Stimulated activated effector memory CD8-positive, alpha-beta T cell treated with anti-CD3 and anti-CD28 coated beads, Interleukin-12 subunit alpha, Interleukin-12 subunit beta, amount 100 ng/mL, for 72 hours (primary cell): ENCODE results near the gene NFASC.

Source experiments
- ATAC-seq: fragments of 150-1000 bp; cut with Tn5 transposase; 2 replicates; pipeline ENCODE4 v1.10.0; 2021
- DNase-seq, 2 donors: peaks; one replicate each; pipeline ENCODE4 v3.0.0; 2021 to 2022; ENCODE audit warnings: low spot score in 2 of 2
- H3K27ac Mint-ChIP-seq: one replicate; pipeline ENCODE4 v1.8.0; 2022; ENCODE audit warnings: mild to moderate bottlenecking, mixed read lengths
- H3K36me3 Mint-ChIP-seq: one replicate; pipeline ENCODE4 v1.8.0; 2022; ENCODE audit warnings: mild to moderate bottlenecking, mixed read lengths
- H3K4me1 Mint-ChIP-seq: one replicate; pipeline ENCODE4 v1.8.0; 2022; ENCODE audit warnings: mixed read lengths
- H3K4me3 Mint-ChIP-seq: one replicate; pipeline ENCODE4 v1.8.0; 2022; ENCODE audit warnings: mild to moderate bottlenecking, mixed read lengths
- H3K9me3 Mint-ChIP-seq: one replicate; pipeline ENCODE4 v1.8.0; 2022; ENCODE audit warnings: mixed read lengths

The NFASC gene

DNA sequence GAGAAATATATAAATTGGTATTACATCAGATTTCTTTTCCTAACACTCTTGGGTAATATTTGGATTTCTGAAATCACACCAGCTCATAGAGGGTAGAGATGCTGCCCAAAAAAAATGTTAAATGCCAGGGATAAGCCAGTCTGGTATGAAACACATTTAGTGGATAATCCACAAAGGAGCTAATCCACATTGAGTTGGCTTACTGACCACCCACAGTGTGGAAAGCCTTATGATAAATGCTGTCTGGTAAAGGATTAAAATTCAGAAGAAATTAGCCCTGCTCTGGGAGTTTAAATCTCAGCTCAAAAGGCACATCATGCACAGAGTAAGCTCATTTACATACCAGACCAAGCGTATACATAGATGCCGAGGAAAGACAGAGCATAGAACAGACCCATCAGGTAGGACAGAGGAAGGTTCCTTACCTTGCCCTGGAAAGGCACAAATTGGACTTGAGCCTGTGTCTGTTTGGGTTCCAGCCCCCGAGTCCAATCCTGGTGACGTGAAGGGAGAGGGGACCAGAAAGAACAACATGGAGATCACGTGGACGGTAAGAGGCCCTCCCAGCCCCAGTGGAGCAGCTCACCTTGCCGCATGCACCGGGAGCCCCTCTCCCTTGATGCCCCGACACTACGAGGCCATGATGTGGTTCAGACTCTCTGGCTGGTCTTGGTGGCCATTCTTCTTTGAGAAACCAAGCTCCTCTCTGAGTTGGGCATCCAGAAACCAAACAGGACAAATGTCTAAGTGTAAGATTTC lies 109.4 kb downstream of the NFASC start:
- Mint-ChIP-seq H3K36me3 (no peaks in the 10 kb centered on the region), H3K27ac (no peak overlapping the region), H3K4me3 (no peak overlapping the region), H3K9me3 (no peaks in the 10 kb centered on the region), H3K4me1 (peaks cover 11% of the 10 kb centered on the region)
- no peak for DNase-seq
- no peak for ATAC-seq

DNA sequence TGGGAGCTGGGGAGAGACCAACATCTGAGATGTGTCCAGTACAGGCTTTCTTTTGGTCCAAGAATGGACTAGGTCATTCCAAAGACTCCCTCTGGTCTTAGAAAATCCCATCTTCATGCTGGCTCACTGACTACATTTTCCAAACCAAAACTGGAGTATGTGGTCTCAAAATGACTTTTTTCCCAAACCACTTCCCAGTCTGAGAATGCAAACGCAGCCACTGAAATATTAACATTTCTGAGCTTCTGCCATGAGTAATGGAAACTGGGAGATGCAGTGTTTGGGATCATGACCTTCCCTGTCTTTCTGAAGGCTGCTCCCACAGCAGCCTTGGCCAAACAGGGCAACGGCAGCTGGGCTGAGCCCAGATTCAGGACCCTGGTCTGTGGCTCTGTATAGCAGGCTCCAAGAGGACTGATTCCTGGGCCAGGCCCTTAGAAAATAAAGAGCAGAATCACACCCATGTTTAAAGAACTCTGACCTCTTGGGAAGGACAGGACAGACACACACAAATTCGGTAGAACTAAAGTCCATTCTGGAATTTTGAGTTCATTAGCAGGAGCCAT lies 110.3 kb downstream of the NFASC start:
- Mint-ChIP-seq H3K4me3 (no peak overlapping the region), H3K36me3 (no peaks in the 10 kb centered on the region), H3K9me3 (no peaks in the 10 kb centered on the region), H3K4me1 (peaks cover 11% of the 10 kb centered on the region), H3K27ac (no peak overlapping the region)
- ATAC-seq (no peak), DNase-seq (no peak)

DNA sequence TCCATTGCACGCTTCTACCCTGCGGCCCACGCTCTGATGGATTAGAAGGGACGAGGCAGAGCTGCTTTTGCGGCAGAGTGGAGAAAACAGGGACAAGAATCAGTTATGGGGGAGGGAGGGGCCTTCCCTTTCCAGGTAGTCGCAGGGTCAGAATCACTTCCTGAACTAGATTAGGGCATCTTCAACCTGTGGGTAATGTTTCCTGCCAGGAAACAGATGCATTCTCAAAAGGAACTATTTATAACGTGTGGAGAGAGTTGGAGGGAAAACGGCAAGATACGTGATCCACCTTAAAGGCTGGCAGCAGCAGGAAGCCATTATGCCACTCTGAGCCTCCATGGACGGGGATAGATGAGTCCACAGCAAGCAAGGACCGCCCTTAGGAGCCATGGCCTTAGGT lies 112.5 kb downstream of the NFASC start:
- Mint-ChIP-seq H3K4me3 (no peak overlapping the region), H3K9me3 (no peaks in the 10 kb centered on the region), H3K4me1 (peaks cover 11% of the 10 kb centered on the region), H3K27ac (no peak overlapping the region), H3K36me3 (no peaks in the 10 kb centered on the region)
- DNase-seq (no peak), ATAC-seq (no peak)

DNA sequence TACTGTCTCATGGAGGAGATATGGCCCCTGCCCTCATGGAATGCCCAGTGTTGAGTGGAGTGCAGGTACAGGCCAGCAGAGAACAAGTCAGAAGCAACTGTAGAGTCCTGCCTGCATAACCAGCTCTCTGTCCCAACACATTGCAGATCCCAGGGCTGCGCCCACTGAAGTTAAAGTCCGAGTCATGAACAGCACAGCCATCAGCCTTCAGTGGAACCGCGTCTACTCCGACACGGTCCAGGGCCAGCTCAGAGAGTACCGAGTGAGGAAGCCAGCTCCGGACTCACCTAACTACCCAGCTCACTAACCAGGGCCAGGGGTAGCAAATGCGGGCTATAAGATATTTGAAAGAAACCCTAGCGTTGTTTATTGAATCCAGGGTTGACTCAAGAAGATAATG lies 113.2 kb downstream of the NFASC start:
- Mint-ChIP-seq H3K4me3 (no peak overlapping the region), H3K27ac (no peak overlapping the region), H3K9me3 (no peaks in the 10 kb centered on the region), H3K36me3 (no peaks in the 10 kb centered on the region), H3K4me1 (peaks cover 11% of the 10 kb centered on the region)
- no peak for ATAC-seq
- no peak for DNase-seq

DNA sequence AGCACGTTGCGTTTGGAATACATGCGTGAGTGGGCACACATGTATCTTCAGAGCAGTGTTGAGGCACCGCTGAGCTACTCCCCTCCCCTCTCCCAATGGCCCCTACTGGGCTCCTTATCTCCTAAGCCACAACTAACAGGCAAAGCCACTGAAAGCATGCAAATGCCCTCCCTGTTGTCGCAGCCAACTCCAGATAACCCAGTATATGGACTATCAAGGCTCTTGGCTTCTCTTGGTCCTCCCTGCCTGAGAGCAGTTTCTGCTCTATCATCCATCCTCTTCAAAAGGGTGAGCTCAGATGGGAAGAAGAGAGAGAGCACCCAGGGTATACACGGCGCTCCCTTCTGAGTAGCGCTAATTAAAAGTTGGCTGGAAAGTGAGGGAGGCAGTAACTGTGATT lies 113.8 kb downstream of the NFASC start:
- H3K9me3 Mint-ChIP-seq, result no peaks in the 10 kb centered on the region

DNA sequence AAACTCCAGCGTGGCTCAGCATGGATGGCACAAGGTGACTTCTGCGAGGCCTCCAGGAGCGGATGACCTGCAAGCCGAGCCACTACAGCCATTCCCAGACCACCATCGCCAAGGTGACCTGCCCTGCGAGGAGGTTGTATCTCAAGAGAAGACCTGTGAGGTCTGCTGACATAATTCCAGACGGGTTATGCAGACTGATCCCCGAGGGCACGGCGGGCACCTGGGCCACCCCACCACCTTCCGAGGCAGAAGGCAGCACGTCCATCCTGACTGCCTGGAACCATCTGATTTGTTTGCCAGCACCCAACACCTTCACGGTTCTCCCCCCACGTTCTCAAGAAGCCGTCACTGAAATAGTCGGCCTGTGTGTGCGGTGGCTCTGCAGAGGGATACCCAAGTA lies 115.5 kb downstream of the NFASC start:
- Mint-ChIP-seq H3K4me3 (no peak overlapping the region), H3K9me3 (no peaks in the 10 kb centered on the region), H3K27ac (no peak overlapping the region), H3K36me3 (no peaks in the 10 kb centered on the region), H3K4me1 (peaks cover 11% of the 10 kb centered on the region)
- ATAC-seq (no peak), DNase-seq (no peak)

More for the DNA sequence above, 113.8 kb downstream of the NFASC start:
- DNase-seq (no peak), ATAC-seq (no peak)
- Mint-ChIP-seq H3K27ac (no peak overlapping the region), H3K4me1 (peaks cover 11% of the 10 kb centered on the region), H3K4me3 (no peak overlapping the region), H3K36me3 (no peaks in the 10 kb centered on the region)

DNA sequence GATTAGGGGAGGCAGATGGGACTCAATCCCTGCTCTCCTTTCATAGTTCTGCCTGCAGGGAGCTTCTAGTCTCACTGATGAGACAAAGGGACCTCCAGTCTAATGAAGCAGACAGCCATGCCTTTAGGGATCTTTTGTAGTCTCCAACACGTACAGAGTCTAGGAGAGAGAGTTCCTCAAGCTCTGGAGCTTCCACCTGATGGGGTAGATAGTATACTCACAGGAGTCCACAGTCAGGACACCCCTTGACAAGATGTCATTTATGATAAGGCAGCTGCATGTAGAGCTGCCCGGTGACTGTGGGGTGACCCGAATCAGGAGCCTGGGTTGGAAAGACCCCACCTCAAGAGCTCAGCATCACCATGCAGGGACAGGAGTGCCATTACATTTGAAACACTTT lies 117.0 kb downstream of the NFASC start:
- ATAC-seq (no peak), DNase-seq (no peak)
- H3K36me3 Mint-ChIP-seq, result no peaks in the 10 kb centered on the region
- H3K27ac Mint-ChIP-seq, result no peak overlapping the region
- H3K4me3 Mint-ChIP-seq, result no peak overlapping the region
- H3K4me1 Mint-ChIP-seq, result peaks cover 13% of the 10 kb centered on the region
- no peaks in the 10 kb centered on the region for H3K9me3 Mint-ChIP-seq

DNA sequence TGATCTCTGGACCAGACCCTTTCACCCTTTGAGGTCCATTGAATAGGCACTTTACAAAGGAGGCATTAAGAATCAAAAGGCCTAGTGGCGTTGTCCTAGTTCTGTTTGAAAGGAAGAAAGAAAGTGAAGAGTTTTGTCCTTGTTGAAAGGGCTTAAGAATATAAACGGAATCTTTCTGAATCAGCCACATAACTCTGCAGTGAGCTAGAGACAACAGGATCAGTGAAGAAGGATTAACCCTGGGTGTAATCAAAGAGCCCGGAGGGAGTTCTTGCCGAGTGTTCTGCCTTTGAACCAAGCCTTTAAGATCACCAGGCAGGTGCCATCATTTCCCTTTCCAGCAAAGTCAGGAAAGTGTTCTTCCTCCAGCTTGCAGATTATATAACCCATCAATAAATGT lies 117.5 kb downstream of the NFASC start:
- Mint-ChIP-seq H3K4me1 (peaks cover 13% of the 10 kb centered on the region), H3K27ac (no peak overlapping the region)
- ATAC-seq, result no peak

DNA sequence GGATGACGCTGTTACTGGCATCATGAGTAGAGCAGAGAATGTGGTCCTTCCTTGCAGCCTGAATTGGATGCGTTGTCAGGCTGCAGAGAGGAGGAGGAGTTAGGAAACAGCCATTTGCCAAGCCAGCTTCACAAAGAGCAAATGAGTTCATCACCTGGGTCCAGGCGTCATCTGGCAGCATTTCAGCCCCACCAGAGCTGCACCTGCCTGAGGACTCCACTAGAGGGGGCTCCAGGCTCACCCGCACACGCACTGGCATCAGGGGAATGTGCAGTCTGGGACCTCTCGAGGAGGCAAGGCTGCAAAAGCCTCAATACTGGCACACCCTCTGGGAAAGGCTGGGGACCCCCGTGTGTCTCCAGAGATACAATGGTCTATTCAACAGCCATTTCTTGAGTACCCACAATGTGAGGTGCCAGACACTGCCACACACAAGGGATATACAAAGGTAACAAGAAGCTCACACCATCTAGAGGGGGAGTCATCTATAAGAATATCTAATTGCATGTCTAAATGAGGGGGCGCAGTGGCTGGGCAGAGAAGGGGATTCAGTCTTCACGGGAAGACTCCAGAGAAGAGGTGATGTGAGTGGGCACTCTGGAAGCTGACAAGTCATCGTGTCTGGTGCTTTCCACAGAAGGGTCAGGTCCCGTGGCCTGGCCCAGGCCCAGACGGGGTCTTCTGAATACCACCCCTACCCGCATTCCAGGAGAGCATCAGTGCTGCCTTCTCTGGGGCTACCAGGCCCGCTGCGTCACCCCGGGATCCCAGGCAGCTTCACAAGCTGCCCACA lies 118.8 kb downstream of the NFASC start:
- ATAC-seq, result peak; percentile 68
- H3K4me3 Mint-ChIP-seq, result no peak overlapping the region
- H3K9me3 Mint-ChIP-seq, result no peaks in the 10 kb centered on the region
- peak; percentile 45 to 75 for DNase-seq
- H3K27ac Mint-ChIP-seq, result no peak overlapping the region
- H3K36me3 Mint-ChIP-seq, result no peaks in the 10 kb centered on the region
- H3K4me1 Mint-ChIP-seq, result peaks cover 13% of the 10 kb centered on the region

More for the DNA sequence above, 117.5 kb downstream of the NFASC start:
- Mint-ChIP-seq H3K4me3 (no peak overlapping the region), H3K9me3 (no peaks in the 10 kb centered on the region), H3K36me3 (no peaks in the 10 kb centered on the region)
- no peak for DNase-seq

DNA sequence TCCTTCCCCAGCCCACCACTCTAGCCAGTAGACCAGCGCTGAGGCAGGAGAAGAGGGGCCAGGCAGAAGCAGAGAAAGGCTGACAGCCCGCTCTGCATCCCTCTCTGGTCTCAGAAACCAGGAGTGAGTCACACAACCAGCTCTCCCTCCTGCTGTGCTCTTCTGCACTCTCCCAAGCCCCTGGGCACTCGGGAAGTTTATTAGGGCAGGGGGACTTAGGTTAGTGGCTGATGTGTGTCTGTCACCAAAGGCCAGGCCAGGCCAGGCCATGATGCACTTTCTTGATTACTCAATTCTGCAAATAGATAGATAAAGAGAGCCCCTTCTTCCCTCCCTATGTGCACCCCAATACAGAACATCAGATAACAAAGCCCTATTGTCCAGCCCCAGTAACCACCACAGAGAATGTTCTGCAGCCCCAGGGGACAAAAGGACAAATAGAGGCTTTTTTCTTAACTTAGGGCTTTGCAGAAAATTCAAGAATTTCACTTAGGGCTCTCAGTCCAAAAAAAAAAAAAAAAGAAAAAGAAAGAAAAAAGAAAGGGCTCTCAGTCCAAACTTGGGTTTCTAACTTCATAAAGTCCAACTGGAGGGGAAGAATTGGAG lies 119.5 kb downstream of the NFASC start:
- Mint-ChIP-seq H3K9me3 (no peaks in the 10 kb centered on the region), H3K4me3 (no peak overlapping the region), H3K27ac (no peak overlapping the region), H3K4me1 (peaks cover 13% of the 10 kb centered on the region), H3K36me3 (no peaks in the 10 kb centered on the region)
- no peak for DNase-seq
- no peak for ATAC-seq

DNA sequence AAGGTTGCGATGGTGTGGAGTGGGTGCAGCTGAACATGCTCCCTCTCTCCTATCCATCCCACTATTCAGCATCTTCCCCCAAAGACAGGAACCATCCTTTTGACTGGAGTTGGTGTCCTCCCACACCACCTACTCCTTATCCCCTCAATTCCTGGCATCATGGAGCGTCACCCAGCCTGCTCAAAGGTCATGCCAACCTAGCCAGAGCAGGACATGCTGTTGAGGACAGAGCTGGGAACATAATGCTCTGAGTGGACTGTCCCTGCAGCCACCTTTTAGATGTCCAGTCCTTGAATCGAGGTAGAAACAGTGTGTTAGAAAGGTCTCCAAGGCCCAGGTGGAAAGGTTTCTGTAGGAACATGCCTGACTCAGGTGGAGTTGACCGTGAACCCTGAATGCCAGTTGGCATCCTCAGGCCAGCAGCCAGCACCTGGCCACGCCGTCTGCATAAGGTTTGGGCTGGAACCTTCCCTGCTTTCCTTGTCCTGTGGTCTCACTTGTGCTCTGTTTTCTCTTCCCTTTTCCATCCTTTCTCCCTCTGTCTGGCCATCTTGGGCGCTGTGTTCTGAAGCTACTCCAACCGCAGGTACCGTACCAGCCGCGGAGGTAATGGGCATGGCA lies 120.2 kb downstream of the NFASC start:
- no peak overlapping the region for H3K27ac Mint-ChIP-seq
- H3K36me3 Mint-ChIP-seq, result no peaks in the 10 kb centered on the region
- peaks cover 13% of the 10 kb centered on the region for H3K4me1 Mint-ChIP-seq
- DNase-seq (no peak), ATAC-seq (no peak)
- H3K4me3 Mint-ChIP-seq, result no peak overlapping the region
- H3K9me3 Mint-ChIP-seq, result no peaks in the 10 kb centered on the region

DNA sequence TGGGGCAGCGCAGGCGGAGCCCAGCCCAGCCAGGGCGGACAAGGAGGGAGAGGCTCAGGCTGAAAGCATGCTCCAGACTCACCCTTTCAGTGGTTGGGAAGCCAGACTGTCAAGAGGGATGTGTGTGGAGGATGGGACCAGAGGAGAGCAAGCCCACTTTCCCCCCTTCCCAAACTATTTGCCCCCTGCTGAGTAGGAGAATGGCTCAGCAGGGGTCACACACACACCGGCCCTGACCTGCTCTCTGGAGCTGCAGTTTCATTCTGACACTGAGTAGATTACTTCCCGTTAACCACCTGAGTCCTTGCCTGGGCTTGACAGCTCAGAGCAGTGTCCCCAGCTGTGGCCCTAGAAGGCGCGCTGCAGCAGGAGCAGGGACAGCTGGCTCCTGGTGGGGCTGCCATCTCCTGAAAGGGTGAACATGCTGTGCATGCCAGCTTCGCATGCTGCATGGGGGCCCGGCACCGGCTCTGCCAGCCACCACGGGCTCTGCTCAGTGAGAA lies 120.7 kb downstream of the NFASC start:
- H3K4me3 Mint-ChIP-seq, result no peak overlapping the region
- H3K27ac Mint-ChIP-seq, result no peak overlapping the region
- DNase-seq (no peak), ATAC-seq (peak; percentile 33)
- H3K4me1 Mint-ChIP-seq, result peaks cover 13% of the 10 kb centered on the region
- no peaks in the 10 kb centered on the region for H3K36me3 Mint-ChIP-seq
- no peaks in the 10 kb centered on the region for H3K9me3 Mint-ChIP-seq

DNA sequence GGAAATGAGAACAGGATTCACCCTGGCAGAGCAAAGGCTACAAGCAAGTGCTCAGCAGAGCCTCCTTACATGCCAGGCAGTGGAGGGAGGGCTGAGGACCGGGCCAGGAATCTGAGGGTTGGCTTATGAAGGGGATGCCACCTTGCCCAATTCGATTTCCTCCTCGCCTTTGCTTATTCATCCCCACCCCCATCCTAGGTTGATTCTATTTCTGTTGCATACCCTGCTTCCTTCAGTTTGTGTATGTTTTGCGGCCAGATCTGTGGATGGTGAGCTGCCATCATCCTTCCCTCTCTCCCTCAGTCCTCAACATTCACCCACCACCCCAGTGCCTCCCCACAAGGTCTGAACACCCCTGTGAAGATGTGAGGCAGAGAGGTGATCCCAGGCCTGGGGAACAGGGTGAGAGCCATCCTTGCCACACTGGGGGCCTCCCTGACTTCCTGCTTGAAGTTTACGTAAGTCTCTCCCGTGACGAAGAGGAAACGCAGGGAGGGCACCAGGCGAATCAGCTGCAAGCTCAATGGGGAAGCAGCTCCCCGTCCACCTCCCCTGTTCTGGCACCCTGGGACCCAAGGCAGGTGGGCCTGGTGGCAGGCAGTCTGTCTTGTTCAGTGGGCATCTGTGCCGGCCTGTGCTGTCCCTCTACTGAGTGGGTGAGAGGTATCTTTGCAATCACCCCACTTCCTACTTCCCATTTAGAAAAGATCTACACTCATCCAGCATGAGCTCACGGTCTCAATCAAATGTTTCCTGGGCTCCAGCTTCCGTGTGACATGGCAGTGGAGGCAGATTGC lies 121.7 kb downstream of the NFASC start:
- Mint-ChIP-seq H3K4me3 (no peak overlapping the region), H3K9me3 (no peaks in the 10 kb centered on the region), H3K36me3 (no peaks in the 10 kb centered on the region), H3K4me1 (peaks cover 13% of the 10 kb centered on the region), H3K27ac (peak overlapping the region; percentile 43)
- ATAC-seq (no peak), DNase-seq (no peak)

DNA sequence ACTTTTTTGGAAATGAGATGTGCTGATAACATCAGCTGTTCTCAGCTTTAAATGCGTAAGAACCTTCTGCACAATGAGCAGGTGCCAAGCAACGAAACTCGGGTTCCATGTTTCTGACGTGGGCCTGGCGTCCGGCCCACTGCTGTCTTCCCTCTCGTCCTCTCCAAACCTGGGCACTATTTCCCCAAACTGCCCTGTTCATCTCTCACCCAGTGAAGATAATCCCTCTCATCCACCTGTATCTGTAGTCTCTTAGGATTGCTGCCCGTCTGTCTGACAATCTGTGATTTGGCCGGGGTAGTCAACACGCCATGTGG lies 122.3 kb downstream of the NFASC start:
- peak overlapping the region; percentile 43 for H3K27ac Mint-ChIP-seq
- DNase-seq (no peak), ATAC-seq (no peak)
- no peak overlapping the region for H3K4me3 Mint-ChIP-seq
- H3K36me3 Mint-ChIP-seq, result no peaks in the 10 kb centered on the region
- peaks cover 13% of the 10 kb centered on the region for H3K4me1 Mint-ChIP-seq
- H3K9me3 Mint-ChIP-seq, result no peaks in the 10 kb centered on the region
